HG03045 (cell line): Measurements from ENCODE around the gene TIAL1.
"Not testable (repeated sequence)": the region's sequence is repeated elsewhere in the genome, so short reads cannot be mapped to it uniquely, and the experiment has no call there.

Experiments
- ATAC-seq: cut with Tn5 transposase; IDR thresholded peaks from one replicate; pipeline ENCODE4 v1.9.1; 2021; ENCODE audit warnings: mild to moderate bottlenecking, moderate library complexity; ENCODE audit not compliant: unreplicated experiment

The TIAL1 gene

GRCh38 chr10:119533473-119533872 lies 63.3 kb downstream of the TIAL1 start:
- no peak for ATAC-seq

- ATAC-seq = not testable (repeated sequence)
Measured at GRCh38 chr10:119532791-119533190, 64.0 kb downstream of the TIAL1 start.

GRCh38 chr10:119532251-119532650 lies 64.5 kb downstream of the TIAL1 start:
- not testable (repeated sequence) for ATAC-seq

GRCh38 chr10:119531067-119531466 lies 65.7 kb downstream of the TIAL1 start:
- no peak for ATAC-seq

GRCh38 chr10:119528663-119529237 lies 68.0 kb downstream of the TIAL1 start:
- ATAC-seq = not testable (repeated sequence)

GRCh38 chr10:119526621-119527592 lies 69.9 kb downstream of the TIAL1 start:
- no peak for ATAC-seq

- no peak for ATAC-seq
Measured at GRCh38 chr10:119526149-119526548, 70.6 kb downstream of the TIAL1 start.

- ATAC-seq = no peak
Measured at GRCh38 chr10:119525116-119525515, 71.6 kb downstream of the TIAL1 start.

- no peak for ATAC-seq
Measured at GRCh38 chr10:119524720-119525070, 72.1 kb downstream of the TIAL1 start.

GRCh38 chr10:119523895-119524719 lies 72.7 kb downstream of the TIAL1 start:
- ATAC-seq = no peak
